ENCODE measurements around the gene FOSL2. TPM values are rescaled to one million over a fixed set of nuclear protein-coding genes. Genes with fewer than 3 reads are reported as not detected.

Gene FOSL2
- total and polyA plus RNA-seq, 2 experiments from 2014 or later = 0.60 to 4.3 TPM

DNA sequence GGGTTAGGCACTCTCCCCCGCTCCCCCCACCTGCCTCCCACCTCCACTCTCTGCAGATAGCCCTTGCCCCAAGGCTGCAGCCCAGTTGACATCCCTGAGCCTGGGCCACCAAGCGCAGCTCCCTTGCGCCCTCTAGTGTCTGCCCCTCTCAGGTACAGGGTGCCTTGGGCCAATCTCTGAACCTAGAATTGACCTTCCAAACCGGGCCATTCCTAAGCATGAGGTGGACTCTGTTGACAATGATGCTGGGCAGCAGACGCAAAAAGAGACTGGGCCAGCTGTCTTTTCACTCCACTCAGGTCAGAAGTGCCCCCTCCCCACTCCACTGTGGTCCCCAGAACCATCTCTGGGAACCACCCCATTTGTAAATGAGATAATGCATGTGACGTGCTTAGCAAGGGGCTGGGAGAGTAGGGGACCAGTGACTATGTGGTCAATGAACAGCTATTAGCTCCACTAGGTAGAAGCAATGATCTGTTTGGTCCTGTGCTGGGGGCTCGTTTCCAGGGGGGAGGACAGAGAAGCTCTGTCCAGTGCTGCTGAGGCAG, 60.0 kb downstream of the FOSL2 start:
- H4K20me1 ChIP-seq (replicated peaks; ENCODE audit: insufficient read depth) = no peaks in the 10 kb centered on the region
- ATAC-seq (peak; percentile 95), DNase-seq (ENCODE audit: low spot score) (peak; percentile 85)
- no peaks in the 10 kb centered on the region for H3K27me3 ChIP-seq (ENCODE audit: insufficient read depth)
- Mint-ChIP-seq H3K4me1 (peaks cover 5% of the 10 kb centered on the region; the same call in 2 of the 3 replicates), H3K36me3 (ENCODE audit: low read depth) (no peaks in the 10 kb centered on the region), H3K4me3 (no peak overlapping the region), H3K27me3 (ENCODE audit: insufficient read depth, low read depth, poor library complexity) (peaks cover 5% of the 10 kb centered on the region), H3K9me3 (no peaks in the 10 kb centered on the region), H3K27ac (no peak overlapping the region)
- H3K79me2 ChIP-seq (replicated peaks; ENCODE audit: insufficient read depth) = no peaks in the 10 kb centered on the region
- H3K27ac ChIP-seq (ENCODE audit: low read depth) = no peak overlapping the region
- H3K4me3 ChIP-seq = no peak overlapping the region
- no peaks in the 10 kb centered on the region for H3K36me3 ChIP-seq (ENCODE audit: insufficient read depth)
- no peaks in the 10 kb centered on the region for H3K9me2 ChIP-seq (ENCODE audit: insufficient read depth)
- H3K4me1 ChIP-seq (ENCODE audit: insufficient read depth) = no peaks in the 10 kb centered on the region
- H3K4me2 ChIP-seq = no peak overlapping the region
- TF ChIP-seq EZH2phosphoT487 (IDR thresholded peaks at IDR 0.05; ENCODE audit: unreplicated experiment) = no peak
- TF ChIP-seq, protein P1, sequence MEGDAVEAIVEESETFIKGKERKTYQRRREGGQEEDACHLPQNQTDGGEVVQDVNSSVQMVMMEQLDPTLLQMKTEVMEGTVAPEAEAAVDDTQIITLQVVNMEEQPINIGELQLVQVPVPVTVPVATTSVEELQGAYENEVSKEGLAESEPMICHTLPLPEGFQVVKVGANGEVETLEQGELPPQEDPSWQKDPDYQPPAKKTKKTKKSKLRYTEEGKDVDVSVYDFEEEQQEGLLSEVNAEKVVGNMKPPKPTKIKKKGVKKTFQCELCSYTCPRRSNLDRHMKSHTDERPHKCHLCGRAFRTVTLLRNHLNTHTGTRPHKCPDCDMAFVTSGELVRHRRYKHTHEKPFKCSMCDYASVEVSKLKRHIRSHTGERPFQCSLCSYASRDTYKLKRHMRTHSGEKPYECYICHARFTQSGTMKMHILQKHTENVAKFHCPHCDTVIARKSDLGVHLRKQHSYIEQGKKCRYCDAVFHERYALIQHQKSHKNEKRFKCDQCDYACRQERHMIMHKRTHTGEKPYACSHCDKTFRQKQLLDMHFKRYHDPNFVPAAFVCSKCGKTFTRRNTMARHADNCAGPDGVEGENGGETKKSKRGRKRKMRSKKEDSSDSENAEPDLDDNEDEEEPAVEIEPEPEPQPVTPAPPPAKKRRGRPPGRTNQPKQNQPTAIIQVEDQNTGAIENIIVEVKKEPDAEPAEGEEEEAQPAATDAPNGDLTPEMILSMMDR (conservative IDR thresholded peaks at IDR 0.05; ENCODE audit: low read depth in 2 of 2) = peak; percentile 92 to 98
- TF ChIP-seq ZNF462 (CRISPR knock-in tag; IDR thresholded peaks at IDR 0.05) = 0 out of 2 replicates have a peak, but pooled peaks have one; percentile 2
- H2AFZ ChIP-seq = peak overlapping the region; percentile 76; the same call in 1 of the 2 replicates
- H3F3A ChIP-seq (replicated peaks; ENCODE audit: low read depth) = no peaks in the 10 kb centered on the region
